Stomach (tissue), 4 donors: ENCODE measurements around the gene OXNAD1.

ENCODE experiments used
- EP300 ChIP-seq: sonication (generic); formaldehyde crosslinking; IDR thresholded peaks from one replicate; pipeline ENCODE4 v1.6.1; 2017; ENCODE audit warnings: antibody characterized with exemption
- POLR2A ChIP-seq, 4 donors: fragments of 450-650 bp; IDR thresholded peaks; one replicate each; pipeline ENCODE4 v1.6.1; 2016; ENCODE audit warnings: antibody characterized with exemption in 4 of 4, control low read depth in 2 of 4, mild to moderate bottlenecking in 1 of 4, moderate library complexity in 1 of 4
- POLR2AphosphoS5 ChIP-seq, 3 donors: sonication (generic); formaldehyde crosslinking; IDR thresholded peaks; one replicate each; pipeline ENCODE4 v1.6.1; 2016; ENCODE audit warnings: antibody characterized with exemption in 3 of 3
- TF ChIP-seq, protein P1 (sequence below), 7 experiments: fragments of 450-650 bp in 4 of 7; fragments of 200-600 bp in 3 of 7; sonication (generic) in 3 of 7; IDR thresholded peaks; one replicate each; pipeline ENCODE4 v1.5.1; 2016 to 2019; ENCODE audit warnings: antibody characterized with exemption in 7 of 7, control low read depth in 2 of 7, mild to moderate bottlenecking in 1 of 7

DNA sequence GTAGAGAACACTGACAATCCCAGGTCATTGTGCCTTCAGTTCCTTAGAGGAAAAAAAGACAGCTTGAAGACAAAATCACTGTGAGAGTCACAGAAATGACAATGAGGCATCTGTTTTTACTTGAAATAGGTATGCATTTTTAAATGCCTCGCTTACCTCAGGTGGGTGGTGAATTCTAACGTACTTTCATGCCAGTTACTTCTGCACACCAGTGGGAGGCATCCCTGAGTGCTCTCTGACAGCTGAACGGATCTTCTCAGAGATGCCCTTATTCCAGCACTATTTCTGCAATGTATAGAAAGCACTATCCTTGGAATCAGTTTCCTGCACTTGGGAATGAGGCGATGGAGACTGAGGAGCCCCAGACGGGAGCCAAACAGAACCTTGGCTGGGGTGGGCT lies 16.5 kb upstream of the OXNAD1 start:
- TF ChIP-seq EP300 (no peak), POLR2A (IDR thresholded peaks at IDR 0.05) (no peak), POLR2AphosphoS5 (IDR thresholded peaks at IDR 0.05) (no peak)
- TF ChIP-seq, protein P1, sequence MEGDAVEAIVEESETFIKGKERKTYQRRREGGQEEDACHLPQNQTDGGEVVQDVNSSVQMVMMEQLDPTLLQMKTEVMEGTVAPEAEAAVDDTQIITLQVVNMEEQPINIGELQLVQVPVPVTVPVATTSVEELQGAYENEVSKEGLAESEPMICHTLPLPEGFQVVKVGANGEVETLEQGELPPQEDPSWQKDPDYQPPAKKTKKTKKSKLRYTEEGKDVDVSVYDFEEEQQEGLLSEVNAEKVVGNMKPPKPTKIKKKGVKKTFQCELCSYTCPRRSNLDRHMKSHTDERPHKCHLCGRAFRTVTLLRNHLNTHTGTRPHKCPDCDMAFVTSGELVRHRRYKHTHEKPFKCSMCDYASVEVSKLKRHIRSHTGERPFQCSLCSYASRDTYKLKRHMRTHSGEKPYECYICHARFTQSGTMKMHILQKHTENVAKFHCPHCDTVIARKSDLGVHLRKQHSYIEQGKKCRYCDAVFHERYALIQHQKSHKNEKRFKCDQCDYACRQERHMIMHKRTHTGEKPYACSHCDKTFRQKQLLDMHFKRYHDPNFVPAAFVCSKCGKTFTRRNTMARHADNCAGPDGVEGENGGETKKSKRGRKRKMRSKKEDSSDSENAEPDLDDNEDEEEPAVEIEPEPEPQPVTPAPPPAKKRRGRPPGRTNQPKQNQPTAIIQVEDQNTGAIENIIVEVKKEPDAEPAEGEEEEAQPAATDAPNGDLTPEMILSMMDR (IDR thresholded peaks at IDR 0.05) = no peak
